Fibroblast of lung (primary cell): ENCODE measurements around the gene UGGT2. TPM values are rescaled to one million over a fixed set of nuclear protein-coding genes. Genes with fewer than 3 reads are reported as not detected.
A peak's percentile ranks its signal among the peaks of the same experiment; 100 is the strongest.

Experiments
- DNase-seq, 2 donors: peaks; one replicate each; pipeline versions ENCODE4 v3.0.0 to v3.0.0-alpha.2; 2010; ENCODE audit warnings: low read depth in 2 of 2
- H2AFZ ChIP-seq: 2 replicates; pipeline ENCODE4 v1.5.1; 2012; ENCODE audit warnings: low read length, control low read depth, inconsistent platforms
- H3K27ac ChIP-seq: 2 replicates; pipeline ENCODE4 v1.5.1; 2011; ENCODE audit warnings: low read length, control low read depth; ENCODE audit not compliant: insufficient read depth
- H3K27me3 ChIP-seq: 2 replicates; pipeline ENCODE4 v1.5.1; 2011; ENCODE audit warnings: mild to moderate bottlenecking, low read length; ENCODE audit not compliant: control insufficient read depth, insufficient read depth
- H3K36me3 ChIP-seq: 2 replicates; pipeline ENCODE4 v1.5.1; 2011; ENCODE audit warnings: low read length; ENCODE audit not compliant: control insufficient read depth, insufficient read depth
- H3K4me1 ChIP-seq: 2 replicates; pipeline ENCODE4 v1.5.1; 2011; ENCODE audit warnings: low read length; ENCODE audit not compliant: control insufficient read depth, insufficient read depth; ENCODE audit errors: extremely low read depth
- H3K4me2 ChIP-seq: 2 replicates; pipeline ENCODE4 v1.5.1; 2011; ENCODE audit warnings: low read length, control low read depth; ENCODE audit not compliant: insufficient read depth; ENCODE audit errors: extremely low read depth
- H3K4me3 ChIP-seq, 4 experiments: fragments of 200-600 bp in 1 of 4; sonication (generic) in 1 of 4; replicated peaks in 1 of 4; 2 replicates each; pipeline ENCODE4 v1.5.1; 2011 to 2016; ENCODE audit warnings: low read length in 4 of 4, low read depth in 3 of 4, mild to moderate bottlenecking in 3 of 4, control low read depth in 2 of 4, inconsistent platforms in 1 of 4, mixed read lengths in 1 of 4; ENCODE audit not compliant: insufficient read depth in 1 of 4; ENCODE audit errors: control extremely low read depth in 1 of 4
- H3K79me2 ChIP-seq: 2 replicates; pipeline ENCODE4 v1.5.1; 2012; ENCODE audit warnings: mild to moderate bottlenecking, low read length, inconsistent platforms; ENCODE audit not compliant: control insufficient read depth, insufficient read depth
- H3K9ac ChIP-seq: 2 replicates; pipeline ENCODE4 v1.5.1; 2011; ENCODE audit warnings: mild to moderate bottlenecking, low read length, control low read depth; ENCODE audit not compliant: insufficient read depth
- H3K9me3 ChIP-seq: 2 replicates; pipeline ENCODE4 v1.5.1; 2012; ENCODE audit warnings: low read depth, low read length; ENCODE audit not compliant: control insufficient read depth, insufficient read depth
- H4K20me1 ChIP-seq: 2 replicates; pipeline ENCODE4 v1.5.1; 2011; ENCODE audit warnings: low read length; ENCODE audit not compliant: control insufficient read depth, insufficient read depth; ENCODE audit errors: extremely low read depth
- CTCF ChIP-seq, 2 donors: IDR thresholded peaks in 1 of 2; conservative IDR thresholded peaks in 1 of 2; 1 replicate in 1 of 2; 2 replicates in 1 of 2; pipeline ENCODE4 v1.5.1; 2011 to 2012; ENCODE audit warnings: low read length in 2 of 2, control low read depth in 1 of 2, inconsistent platforms in 1 of 2, low read depth in 1 of 2, mild to moderate bottlenecking in 1 of 2
- EZH2 ChIP-seq: IDR thresholded peaks from 2 replicates; pipeline ENCODE4 v1.5.1; 2012; ENCODE audit warnings: low read length, control low read depth, mild to moderate bottlenecking; ENCODE audit errors: missing control alignments
- polyA plus RNA-seq, 2 donors: library from polyadenylated mRNA; depleted of rRNA in 1 of 2; stranded (reverse) in 1 of 2; unstranded in 1 of 2; fragments of >200 nt; gene quantifications; 2 replicates each; pipeline ENCODE4 v1.2.1, GENCODE V29; 2011 to 2012; ENCODE audit warnings: missing spikeins in 1 of 2
- total RNA-seq: library from RNA; depleted of rRNA; stranded (reverse); fragments of >200 nt; gene quantifications from 2 replicates; pipeline ENCODE4 v1.2.1, GENCODE V29; 2014

Gene UGGT2
- total and polyA plus RNA-seq, 2 donors (not counting 1 experiment from before 2014, with no cell fraction given) = 26.3 to 47.2 TPM

GRCh38 chr13:96029002-96029401, 24.2 kb downstream of the UGGT2 start:
- Histone ChIP-seq H4K20me1 (no peaks in the 10 kb centered on the region), H3K36me3 (no peaks in the 10 kb centered on the region), H2AFZ (no peak overlapping the region), H3K4me2 (no peak overlapping the region), H3K9ac (no peak overlapping the region), H3K9me3 (no peaks in the 10 kb centered on the region), H3K27ac (no peak overlapping the region), H3K4me3 (no peak overlapping the region), H3K27me3 (no peaks in the 10 kb centered on the region), H3K79me2 (peaks cover 8% of the 10 kb centered on the region), H3K4me1 (no peaks in the 10 kb centered on the region)
- TF ChIP-seq EZH2 = no peak
- no peak for TF ChIP-seq CTCF (conservative IDR thresholded peaks at IDR 0.05 in 1 of 2, IDR thresholded peaks at IDR 0.05 in 1 of 2; ENCODE audit: low read depth in 1 of 2, low read length in 2 of 2)
- no peak for DNase-seq

GRCh38 chr13:96027496-96027895, 25.7 kb downstream of the UGGT2 start:
- Histone ChIP-seq H3K4me1 (no peaks in the 10 kb centered on the region), H3K36me3 (no peaks in the 10 kb centered on the region), H3K4me2 (no peak overlapping the region), H2AFZ (no peak overlapping the region), H4K20me1 (no peaks in the 10 kb centered on the region), H3K4me3 (no peak overlapping the region), H3K27ac (no peak overlapping the region), H3K79me2 (no peaks in the 10 kb centered on the region), H3K9me3 (no peaks in the 10 kb centered on the region), H3K27me3 (no peaks in the 10 kb centered on the region), H3K9ac (no peak overlapping the region)
- TF ChIP-seq CTCF (conservative IDR thresholded peaks at IDR 0.05 in 1 of 2, IDR thresholded peaks at IDR 0.05 in 1 of 2; ENCODE audit: low read depth in 1 of 2, low read length in 2 of 2) = no peak
- no peak for TF ChIP-seq EZH2
- DNase-seq = no peak

GRCh38 chr13:96025283-96025682, 27.9 kb downstream of the UGGT2 start:
- TF ChIP-seq CTCF (conservative IDR thresholded peaks at IDR 0.05 in 1 of 2, IDR thresholded peaks at IDR 0.05 in 1 of 2; ENCODE audit: low read depth in 1 of 2, low read length in 2 of 2) (no peak), EZH2 (no peak)
- H3K4me3 ChIP-seq = no peak overlapping the region
- no peaks in the 10 kb centered on the region for H3K27me3 ChIP-seq
- H3K4me2 ChIP-seq = no peak overlapping the region
- H3K79me2 ChIP-seq = no peaks in the 10 kb centered on the region
- H3K27ac ChIP-seq = no peak overlapping the region
- no peaks in the 10 kb centered on the region for H4K20me1 ChIP-seq
- no peaks in the 10 kb centered on the region for H3K9me3 ChIP-seq
- H3K9ac ChIP-seq = no peak overlapping the region
- peak in 1 of 2 donors; percentile 7 for DNase-seq
- no peak overlapping the region for H2AFZ ChIP-seq
- no peaks in the 10 kb centered on the region for H3K4me1 ChIP-seq
- no peaks in the 10 kb centered on the region for H3K36me3 ChIP-seq
